HUDEP-2 (cell line): Measurements from ENCODE around the gene RALB.
A peak's percentile ranks its signal among the peaks of the same experiment; 100 is the strongest.
"Not testable (repeated sequence)": the region's sequence is repeated elsewhere in the genome, so short reads cannot be mapped to it uniquely, and the experiment has no call there.

Experiments
- DNase-seq, 76 experiments: peaks; one replicate each; lab custom pipeline; 2025; ENCODE audit not compliant: unreplicated experiment in 76 of 76; lab: John Stamatoyannopoulos, UW

Gene RALB

GRCh38 chr2:120289221-120289906 lies 36.7 kb downstream of the RALB start:
- no peak for DNase-seq

DNA sequence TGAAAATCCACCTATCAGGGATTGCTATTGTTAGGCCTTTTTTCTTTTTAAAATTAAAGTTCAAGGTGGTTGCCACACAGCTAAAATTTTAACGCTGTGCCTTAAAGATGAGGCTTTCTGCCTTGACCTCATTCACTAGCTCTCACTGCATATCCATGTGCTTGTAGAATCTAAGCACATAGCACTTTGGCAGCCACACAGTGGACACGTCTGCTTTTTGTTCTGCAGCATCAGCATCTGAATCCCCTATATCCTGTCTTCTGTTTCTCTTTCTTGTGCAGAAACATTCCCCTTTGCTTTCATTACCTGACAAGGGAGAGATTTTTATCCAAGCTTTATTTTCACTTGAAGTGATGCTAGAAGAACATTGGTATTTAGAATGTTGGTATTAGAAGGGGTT lies 38.1 kb downstream of the RALB start:
- DNase-seq, result no peak

DNA sequence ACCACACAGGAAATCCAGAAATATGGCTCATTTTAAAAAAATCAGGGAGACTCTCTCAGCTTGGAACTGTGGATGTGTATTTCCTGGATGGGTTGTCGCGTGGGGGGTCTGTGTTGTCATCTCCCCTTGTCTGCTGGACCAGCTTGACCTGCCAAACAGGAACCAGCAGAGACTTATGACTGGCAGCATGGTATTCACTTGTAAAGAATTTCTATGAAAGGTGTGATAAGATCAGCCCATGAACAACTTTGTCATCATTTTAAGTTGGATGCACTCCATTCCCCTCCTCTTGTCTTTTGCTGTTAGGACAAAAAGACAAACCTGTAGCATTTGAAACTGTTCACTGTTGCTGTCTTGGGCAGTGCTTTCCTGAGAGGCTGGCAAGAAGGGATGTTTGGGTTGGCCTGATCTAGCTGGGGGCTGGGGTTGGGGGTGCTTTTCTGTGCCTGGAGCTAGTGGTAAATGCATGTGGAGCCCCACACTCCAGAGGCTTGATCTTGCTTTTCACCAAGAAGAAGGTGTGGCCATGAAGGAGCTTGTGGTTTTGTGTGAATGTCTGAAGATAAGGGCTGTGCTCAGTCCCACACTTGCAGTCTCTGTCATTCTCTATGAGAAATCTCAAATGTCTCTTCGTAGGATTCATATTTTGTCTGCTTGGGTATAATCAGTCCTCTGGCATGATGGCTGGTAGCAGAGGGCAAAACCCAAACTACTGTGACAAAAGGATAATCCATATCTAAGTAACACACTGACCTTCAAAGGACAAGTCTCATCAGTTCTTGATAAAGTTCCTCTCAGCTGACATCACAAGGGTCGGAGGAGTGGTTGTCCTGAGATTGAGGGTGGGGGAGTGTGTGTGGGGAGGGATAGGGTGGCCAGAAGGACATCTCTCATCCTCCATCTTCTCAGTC lies 39.0 kb downstream of the RALB start:
- DNase-seq, result peak in 72 of 76 experiments; percentile 17 to 97 (median 67)

DNA sequence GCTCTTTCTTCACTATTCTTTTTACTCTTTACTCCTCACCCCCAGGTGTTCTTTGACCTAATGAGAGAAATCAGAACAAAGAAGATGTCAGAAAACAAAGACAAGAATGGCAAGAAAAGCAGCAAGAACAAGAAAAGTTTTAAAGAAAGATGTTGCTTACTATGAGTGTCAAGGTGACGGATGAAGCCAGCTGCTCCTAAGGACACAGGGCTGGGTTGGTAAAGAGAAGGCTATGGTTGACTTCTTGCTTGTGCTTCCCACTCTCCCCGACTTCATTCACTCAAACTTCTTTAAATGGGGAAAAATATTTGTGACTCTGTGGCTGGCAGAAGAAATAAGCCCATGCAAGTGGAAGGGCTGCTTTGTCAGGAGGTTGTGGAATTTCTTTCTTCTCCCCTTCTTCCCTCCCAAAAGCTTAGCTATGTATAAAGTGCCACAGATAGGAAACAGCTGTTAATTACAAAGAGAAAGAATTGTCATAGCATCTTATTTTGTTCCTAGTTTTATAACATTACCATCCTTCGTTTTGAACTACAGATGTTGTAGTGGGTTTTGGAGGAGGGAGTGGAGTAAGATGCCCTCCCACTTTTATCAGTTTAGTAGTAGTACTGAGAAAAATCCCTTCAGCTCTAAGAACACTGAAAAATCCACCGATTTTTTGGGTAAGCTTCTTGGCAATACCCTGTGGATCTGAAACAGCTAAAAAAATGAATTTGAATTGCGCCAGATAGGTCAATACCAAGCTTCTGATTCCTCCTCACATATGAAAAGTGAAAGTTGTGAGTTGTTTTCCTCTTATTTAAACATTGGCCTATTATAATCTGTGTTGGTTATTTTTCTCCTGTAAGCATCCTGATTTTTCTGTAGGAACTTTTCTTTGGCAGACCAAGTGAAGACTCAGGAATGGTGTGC lies 40.7 kb downstream of the RALB start:
- DNase-seq, result no peak

GRCh38 chr2:120294008-120294340 lies 41.3 kb downstream of the RALB start:
- DNase-seq, result no peak

DNA sequence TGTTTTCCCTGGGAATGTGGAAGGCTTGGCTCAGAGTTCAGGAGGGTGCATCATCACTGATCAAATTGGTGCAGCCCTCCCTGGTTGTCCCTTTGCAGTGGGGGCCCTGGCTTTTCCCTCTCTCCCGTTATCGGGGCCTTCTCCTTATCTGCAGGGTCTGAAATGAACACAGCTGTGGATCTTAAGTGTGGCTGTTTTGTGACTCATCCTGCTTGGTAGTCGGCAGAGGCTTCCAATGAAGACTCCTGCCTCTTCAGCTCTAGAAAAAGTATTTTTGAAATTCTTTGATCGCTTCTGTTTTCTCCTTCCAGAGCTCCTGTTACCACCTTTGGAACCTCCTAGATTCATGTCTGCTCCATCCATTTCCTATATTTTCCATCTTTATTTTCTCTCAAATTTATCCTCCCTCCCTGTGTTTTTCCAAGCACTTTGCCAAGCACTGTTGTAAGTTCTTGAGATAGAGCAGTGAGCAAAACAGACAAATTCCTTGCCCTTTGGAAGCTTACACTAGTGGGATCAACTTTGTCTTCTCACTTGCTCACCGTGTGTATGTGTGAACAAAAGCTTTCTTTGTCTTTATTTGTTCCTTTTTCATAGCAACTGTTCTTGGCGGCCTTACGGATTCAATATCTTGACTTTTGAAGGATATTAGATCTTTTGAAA lies 45.7 kb downstream of the RALB start:
- peak in 9 of 76 experiments; percentile 6 to 36 (median 24) for DNase-seq

- no peak for DNase-seq
These were observed 46.4 kb downstream of the RALB start for GRCh38 chr2:120299004-120299403.

DNA sequence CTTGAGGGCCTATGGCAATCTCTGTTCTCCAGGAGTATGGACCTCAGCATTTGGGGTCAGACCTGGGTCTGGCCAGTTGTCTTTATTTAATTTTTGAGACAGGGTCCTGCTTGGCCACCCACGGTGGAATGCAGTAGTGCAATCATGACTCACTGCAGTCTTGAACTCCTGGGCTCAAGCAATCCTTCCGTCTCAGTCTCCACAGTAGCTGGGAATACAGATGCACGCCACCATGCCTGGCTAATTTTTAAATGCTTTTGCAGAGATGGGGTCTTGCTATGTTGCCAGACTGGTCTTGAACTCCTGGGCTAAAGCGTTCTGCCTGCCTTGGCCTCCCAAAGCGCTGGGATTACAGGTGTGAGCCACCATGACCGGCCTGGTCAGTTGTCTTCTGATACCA lies 46.9 kb downstream of the RALB start:
- DNase-seq, result no peak

DNA sequence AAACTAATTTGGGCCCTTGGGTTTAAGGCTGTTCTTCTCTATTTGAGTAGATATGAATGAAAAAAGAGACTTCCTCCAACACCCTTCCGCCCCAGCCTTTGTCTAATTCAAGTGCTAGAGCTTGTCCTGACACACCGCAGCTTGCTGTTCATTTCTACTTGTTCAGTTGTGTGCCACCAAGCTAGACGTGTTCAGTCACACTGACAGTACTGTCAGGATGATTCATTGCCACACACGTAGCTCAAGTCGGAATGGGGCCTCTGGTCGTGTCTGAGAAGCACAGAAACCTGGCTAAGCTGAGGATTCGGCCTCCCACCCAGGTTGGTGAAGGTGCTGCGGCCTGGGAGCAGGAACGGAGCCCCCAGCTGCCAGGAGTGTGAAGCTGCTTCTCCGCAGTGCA lies 47.7 kb downstream of the RALB start:
- no peak for DNase-seq

DNA sequence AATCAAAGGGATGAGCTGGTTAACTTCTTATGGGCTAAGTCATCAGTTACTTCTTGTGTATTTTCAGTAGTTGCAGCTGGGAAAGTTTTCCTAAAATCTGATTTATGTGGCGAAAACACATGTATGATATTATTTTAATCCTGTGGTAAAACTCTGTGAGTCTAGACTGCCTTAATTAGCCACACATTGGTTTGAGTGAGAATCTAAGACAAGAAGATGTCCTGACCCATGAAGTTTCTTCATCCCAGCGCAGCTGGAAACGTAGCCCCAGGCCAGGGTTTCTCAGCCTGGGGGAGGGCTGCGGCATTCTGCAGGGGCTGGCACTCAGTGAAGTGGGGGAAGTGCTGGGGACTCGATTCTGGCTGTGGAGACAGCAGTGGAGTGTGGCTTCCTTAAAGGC lies 48.6 kb downstream of the RALB start:
- DNase-seq, result no peak

GRCh38 chr2:120302301-120302700 lies 49.6 kb downstream of the RALB start:
- no peak for DNase-seq

DNA sequence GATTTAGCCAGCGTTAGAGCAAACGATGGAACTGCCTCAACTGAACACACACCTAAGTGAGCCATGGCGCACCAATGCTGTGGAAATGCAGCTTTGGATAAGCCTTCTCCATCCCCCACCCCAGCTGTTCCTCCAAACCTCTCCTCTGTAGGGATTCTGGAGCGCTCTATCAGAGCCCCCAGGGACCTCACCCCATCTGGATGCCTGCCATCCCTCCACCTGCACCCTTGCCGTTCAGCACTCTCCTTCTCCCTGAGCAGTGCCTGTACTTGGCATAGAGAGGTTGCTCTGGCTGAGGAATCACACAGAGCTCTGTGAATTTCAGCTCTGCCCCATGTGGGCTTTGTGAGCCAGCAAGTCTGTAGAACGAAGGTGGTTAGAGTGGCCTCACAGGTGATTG lies 50.5 kb downstream of the RALB start:
- DNase-seq, result no peak

- peak in 8 of 76 experiments; percentile 10 to 49 (median 14) for DNase-seq
These were observed 52.6 kb downstream of the RALB start for GRCh38 chr2:120305296-120305695.

DNA sequence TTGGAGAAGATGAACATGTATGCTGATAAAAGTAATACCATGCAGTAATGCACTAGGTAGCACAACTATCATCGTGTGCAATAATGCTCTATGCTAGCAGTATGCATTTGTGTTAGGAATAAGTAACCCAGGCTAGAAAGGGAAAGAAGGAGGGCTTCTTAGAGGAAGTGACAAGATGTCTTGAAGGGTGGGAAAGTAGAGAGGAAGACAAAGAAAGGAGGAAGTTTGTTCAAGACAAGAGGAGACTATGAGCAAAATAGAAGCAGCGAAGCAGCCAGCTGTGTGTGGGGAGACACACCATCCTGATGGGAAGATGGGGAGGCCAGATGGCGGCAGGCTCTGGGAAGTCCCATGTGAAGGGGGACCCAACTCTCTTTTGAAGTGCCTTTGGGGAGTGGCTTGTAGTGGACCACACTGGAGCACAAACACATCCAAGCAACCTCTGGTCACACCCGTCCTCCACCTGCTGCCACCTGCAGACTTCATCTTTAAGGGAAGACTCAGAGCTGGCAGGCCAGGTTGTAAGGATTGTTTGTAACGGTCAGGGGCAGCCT lies 53.4 kb downstream of the RALB start:
- DNase-seq, result no peak

DNA sequence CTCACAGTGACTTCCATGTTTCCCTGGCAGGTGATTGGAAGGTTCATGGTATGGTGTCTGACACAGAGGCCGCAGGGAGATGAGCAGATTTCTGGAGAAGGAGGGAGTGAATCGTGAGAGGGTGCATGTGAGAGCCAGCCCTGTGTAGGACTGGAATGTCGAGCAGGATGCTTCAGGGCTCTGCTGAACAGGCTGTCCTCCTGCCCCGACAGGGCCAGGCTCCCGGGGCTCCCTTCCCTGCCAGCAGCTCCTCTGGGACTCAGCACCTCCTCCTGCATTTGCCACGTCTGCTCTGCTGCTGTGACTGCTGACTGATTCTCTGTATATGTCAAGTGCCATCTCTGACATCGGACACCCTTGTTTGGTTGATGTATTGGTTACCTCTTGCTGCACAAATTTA lies 54.8 kb downstream of the RALB start:
- DNase-seq, result no peak

DNA sequence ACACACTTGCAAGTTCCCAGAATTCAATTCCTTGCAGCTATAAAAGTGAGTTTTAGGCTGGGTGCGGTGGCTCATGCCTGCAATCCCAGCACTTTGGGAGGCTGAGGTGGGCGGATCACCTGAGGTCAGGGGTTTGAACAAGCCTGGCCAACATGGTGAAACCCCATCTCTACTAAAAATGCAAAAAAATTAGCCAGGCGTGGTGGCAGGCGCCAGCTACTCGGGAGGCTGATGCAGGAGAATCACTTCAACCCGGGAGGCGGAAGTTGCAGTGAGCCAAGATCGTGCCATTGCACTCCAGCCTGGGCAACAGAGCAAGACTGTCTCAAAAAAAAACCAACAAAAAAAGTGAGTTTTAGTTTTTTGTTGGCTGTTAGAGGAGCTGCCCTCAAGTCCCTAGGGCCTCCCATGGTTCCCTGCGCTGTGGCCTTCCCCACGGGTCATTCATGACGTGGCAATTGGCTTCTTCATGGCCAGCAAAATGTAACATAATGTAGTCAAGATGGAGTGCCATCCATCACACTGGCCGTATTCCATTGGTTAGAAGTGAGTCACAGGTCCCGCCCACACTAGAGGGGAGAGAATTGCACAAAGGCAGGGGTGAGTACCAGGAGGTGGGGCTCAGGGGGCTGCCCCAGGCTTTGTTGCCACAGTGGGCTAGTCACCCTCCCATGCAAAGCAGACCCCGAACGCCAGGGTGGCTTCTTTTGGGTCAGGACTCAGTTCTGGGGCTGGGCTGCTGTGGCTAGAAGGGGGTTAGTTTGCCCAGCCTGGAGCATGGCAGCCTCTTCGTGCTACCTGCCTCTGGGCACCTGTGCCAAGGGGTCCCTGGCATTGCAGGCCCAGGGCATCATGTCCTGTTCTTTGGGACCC lies 55.6 kb downstream of the RALB start:
- no peak for DNase-seq

DNA sequence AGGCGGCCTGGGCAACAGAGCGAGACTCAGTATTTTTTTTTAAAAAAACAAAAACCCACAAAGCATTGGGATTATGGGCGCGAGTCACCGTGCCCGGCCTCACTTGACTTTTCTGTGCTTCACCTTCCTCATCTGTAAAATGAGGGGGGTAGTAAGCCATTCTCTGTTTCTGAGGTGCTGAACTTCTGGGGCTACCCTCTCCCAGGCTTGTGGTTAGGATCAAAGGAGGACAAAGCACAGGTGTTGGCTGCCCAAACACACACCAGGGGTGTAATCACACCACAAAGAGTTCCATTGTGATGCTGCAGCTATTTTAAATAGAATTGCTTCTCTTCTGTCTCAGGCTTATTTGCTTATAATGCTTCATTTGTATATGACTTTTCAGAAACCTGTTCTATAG lies 57.5 kb downstream of the RALB start:
- no peak for DNase-seq

DNA sequence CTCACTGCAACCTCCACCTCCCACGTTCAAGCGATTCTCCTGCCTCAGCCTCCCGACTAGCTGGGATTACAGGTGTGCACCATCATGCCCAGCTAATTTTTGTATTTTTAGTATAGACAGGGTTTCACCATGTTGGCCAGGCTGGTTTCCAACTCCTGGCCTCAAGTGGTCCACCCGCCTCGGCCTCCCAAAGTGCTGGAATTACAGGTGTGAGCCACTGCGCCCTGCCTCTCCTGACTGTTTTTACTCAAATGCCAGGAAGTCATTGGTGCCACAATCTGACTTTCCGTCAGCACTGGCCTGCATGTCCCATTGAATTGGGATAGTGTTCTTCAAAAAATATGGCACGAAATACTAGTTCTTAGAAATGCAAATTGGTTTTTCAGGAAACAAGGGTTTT lies 58.2 kb downstream of the RALB start:
- not testable (repeated sequence) for DNase-seq

GRCh38 chr2:120312076-120312475 lies 59.4 kb downstream of the RALB start:
- DNase-seq, result no peak
